ENCODE data around the gene ALDH1L2.

ALDH1L2 gene

GRCh38 chr12:104975587-104976343 is 108.5 kb downstream of the ALDH1L2 start:
- DNase-seq, result no peak

GRCh38 chr12:104974626-104975290 is 109.5 kb downstream of the ALDH1L2 start:
- no peak for DNase-seq

GRCh38 chr12:104973250-104973649 is 111.0 kb downstream of the ALDH1L2 start:
- DNase-seq, result no peak

GRCh38 chr12:104971306-104971705 is 113.0 kb downstream of the ALDH1L2 start:
- no peak for DNase-seq
